ENCODE data around the gene LOXHD1.

LOXHD1 gene

GRCh38 chr18:46516555-46516954, 140.5 kb downstream of the LOXHD1 start:
- Histone ChIP-seq H3K4me2 (ENCODE audit: insufficient read depth, low read length) (no peak overlapping the region), H3K4me3 (ENCODE audit: low read depth in 1 of 2, low read length in 2 of 2) (no peak overlapping the region), H3K9ac (ENCODE audit: low read depth, low read length) (no peak overlapping the region), H3K27ac (ENCODE audit: low read length) (no peak overlapping the region), H3K4me1 (ENCODE audit: insufficient read depth, low read length) (no peaks in the 10 kb centered on the region), H3K79me2 (ENCODE audit: insufficient read depth, low read length) (no peaks in the 10 kb centered on the region), H3K9me3 (ENCODE audit: insufficient read depth, low read length, severe bottlenecking) (no peaks in the 10 kb centered on the region), H3K36me3 (ENCODE audit: insufficient read depth, low read length) (no peaks in the 10 kb centered on the region), H4K20me1 (ENCODE audit: insufficient read depth, low read length) (no peaks in the 10 kb centered on the region), H3K27me3 (ENCODE audit: insufficient read depth, low read length, poor library complexity) (no peaks in the 10 kb centered on the region), H2AFZ (ENCODE audit: low read depth, low read length) (no peak overlapping the region)
- DNase-seq = no peak
- TF ChIP-seq CTCF (IDR thresholded peaks at IDR 0.05; ENCODE audit: borderline replicate concordance, extremely low read depth, low read length, poor library complexity, severe bottlenecking) (no peak), EZH2 (IDR thresholded peaks at IDR 0.05; ENCODE audit: borderline replicate concordance, low read depth, low read length, severe bottlenecking) (no peak)
- ATAC-seq (ENCODE audit: insufficient read depth, low read depth) = no peak

GRCh38 chr18:46510386-46510785, 146.6 kb downstream of the LOXHD1 start:
- H3K4me2 ChIP-seq (ENCODE audit: insufficient read depth, low read length) = no peak overlapping the region
- H3K36me3 ChIP-seq (ENCODE audit: insufficient read depth, low read length) = no peaks in the 10 kb centered on the region
- no peak overlapping the region for H2AFZ ChIP-seq (ENCODE audit: low read depth, low read length)
- DNase-seq (no peak), ATAC-seq (ENCODE audit: insufficient read depth, low read depth) (no peak)
- H3K9me3 ChIP-seq (ENCODE audit: insufficient read depth, low read length, severe bottlenecking) = no peaks in the 10 kb centered on the region
- no peak overlapping the region for H3K27ac ChIP-seq (ENCODE audit: low read length)
- H3K27me3 ChIP-seq (ENCODE audit: insufficient read depth, low read length, poor library complexity) = peaks cover 11% of the 10 kb centered on the region
- no peak for TF ChIP-seq EZH2 (IDR thresholded peaks at IDR 0.05; ENCODE audit: borderline replicate concordance, low read depth, low read length, severe bottlenecking)
- no peak for TF ChIP-seq CTCF (IDR thresholded peaks at IDR 0.05; ENCODE audit: borderline replicate concordance, extremely low read depth, low read length, poor library complexity, severe bottlenecking)
- no peaks in the 10 kb centered on the region for H3K79me2 ChIP-seq (ENCODE audit: insufficient read depth, low read length)
- no peak overlapping the region for H3K4me3 ChIP-seq (ENCODE audit: low read depth in 1 of 2, low read length in 2 of 2)
- no peak overlapping the region for H3K9ac ChIP-seq (ENCODE audit: low read depth, low read length)
- no peaks in the 10 kb centered on the region for H3K4me1 ChIP-seq (ENCODE audit: insufficient read depth, low read length)
- peaks cover 3% of the 10 kb centered on the region; the same call in 1 of the 2 replicates for H4K20me1 ChIP-seq (ENCODE audit: insufficient read depth, low read length)

- no peak for TF ChIP-seq EZH2 (IDR thresholded peaks at IDR 0.05; ENCODE audit: borderline replicate concordance, low read depth, low read length, severe bottlenecking)
- TF ChIP-seq CTCF (IDR thresholded peaks at IDR 0.05; ENCODE audit: borderline replicate concordance, extremely low read depth, low read length, poor library complexity, severe bottlenecking) = no peak
- ATAC-seq (ENCODE audit: insufficient read depth, low read depth) = no peak
These were observed 147.5 kb downstream of the LOXHD1 start for GRCh38 chr18:46509530-46509929.

More at GRCh38 chr18:46509530-46509929, 147.5 kb downstream of the LOXHD1 start:
- Histone ChIP-seq H3K27me3 (ENCODE audit: insufficient read depth, low read length, poor library complexity) (peaks cover 11% of the 10 kb centered on the region), H3K36me3 (ENCODE audit: insufficient read depth, low read length) (no peaks in the 10 kb centered on the region), H3K79me2 (ENCODE audit: insufficient read depth, low read length) (no peaks in the 10 kb centered on the region), H3K4me3 (ENCODE audit: low read depth in 1 of 2, low read length in 2 of 2) (no peak overlapping the region), H3K4me1 (ENCODE audit: insufficient read depth, low read length) (no peaks in the 10 kb centered on the region), H3K27ac (ENCODE audit: low read length) (no peak overlapping the region), H3K4me2 (ENCODE audit: insufficient read depth, low read length) (no peak overlapping the region), H3K9me3 (ENCODE audit: insufficient read depth, low read length, severe bottlenecking) (no peaks in the 10 kb centered on the region), H3K9ac (ENCODE audit: low read depth, low read length) (no peak overlapping the region), H4K20me1 (ENCODE audit: insufficient read depth, low read length) (peaks cover 3% of the 10 kb centered on the region; the same call in 1 of the 2 replicates), H2AFZ (ENCODE audit: low read depth, low read length) (no peak overlapping the region)
- DNase-seq = no peak
